HG03354 (cell line): Measurements from ENCODE around the gene CNOT3.
"Not testable (repeated sequence)": the region's sequence is repeated elsewhere in the genome, so short reads cannot be mapped to it uniquely, and the experiment has no call there.

Experiments used
- ATAC-seq: cut with Tn5 transposase; IDR thresholded peaks from one replicate; pipeline ENCODE4 v1.9.1; 2021; ENCODE audit warnings: mild to moderate bottlenecking; ENCODE audit not compliant: unreplicated experiment, poor library complexity, severe bottlenecking

CNOT3 gene

DNA sequence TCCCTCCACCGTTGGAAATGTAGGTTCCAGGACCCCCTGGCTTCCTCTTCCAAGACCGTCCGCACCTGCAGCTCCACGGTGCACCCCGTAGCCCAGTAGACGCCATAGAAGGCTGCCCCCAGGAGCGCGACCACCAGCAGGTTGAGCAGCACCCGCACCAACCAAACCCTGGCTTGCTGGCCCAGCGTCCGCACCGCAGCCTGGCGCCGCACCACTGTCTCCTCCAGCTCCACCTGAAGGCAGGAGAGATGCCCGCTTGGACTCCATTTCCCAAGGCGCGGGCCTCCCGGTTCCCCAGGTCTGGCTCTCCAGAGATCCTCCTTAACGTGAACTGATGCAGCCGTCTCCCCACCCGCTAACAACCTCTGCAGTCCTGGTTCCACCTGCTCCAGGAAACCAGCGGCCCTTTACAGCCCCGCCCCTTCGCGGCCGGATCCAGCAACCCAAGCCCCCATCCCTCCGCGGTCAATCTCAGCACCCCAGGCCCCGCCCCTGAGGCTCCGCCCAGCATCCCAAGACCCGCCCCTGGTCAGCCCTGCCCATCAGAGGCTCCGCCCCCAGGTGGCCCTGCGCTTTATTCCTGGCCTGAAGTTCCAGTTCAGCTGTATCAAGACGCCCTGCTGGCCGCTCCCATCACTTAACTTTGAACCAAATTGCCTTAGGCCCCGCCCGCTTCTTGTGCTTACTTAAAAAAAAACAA, 27.0 kb downstream of the CNOT3 start:
- no peak for ATAC-seq

DNA sequence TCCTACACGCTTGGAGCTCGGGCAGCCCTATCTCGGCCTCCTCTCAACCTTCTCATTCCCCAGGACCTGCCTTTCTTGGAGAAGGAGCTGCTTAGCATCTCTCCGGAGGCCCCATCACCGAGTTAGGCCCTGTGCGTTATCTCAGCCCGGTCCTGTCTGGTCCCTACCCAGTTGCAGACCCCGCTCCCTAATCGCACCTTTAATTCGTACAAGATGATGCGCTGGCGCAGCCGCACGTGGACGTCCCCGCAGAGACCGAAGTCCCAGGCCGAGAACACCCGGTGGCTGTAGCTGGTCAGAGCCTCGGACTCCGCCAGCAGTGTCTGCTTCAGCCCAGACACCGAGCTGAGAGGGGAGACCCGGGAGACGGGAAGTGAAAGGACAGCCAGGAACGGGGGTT, 27.7 kb downstream of the CNOT3 start:
- no peak for ATAC-seq

DNA sequence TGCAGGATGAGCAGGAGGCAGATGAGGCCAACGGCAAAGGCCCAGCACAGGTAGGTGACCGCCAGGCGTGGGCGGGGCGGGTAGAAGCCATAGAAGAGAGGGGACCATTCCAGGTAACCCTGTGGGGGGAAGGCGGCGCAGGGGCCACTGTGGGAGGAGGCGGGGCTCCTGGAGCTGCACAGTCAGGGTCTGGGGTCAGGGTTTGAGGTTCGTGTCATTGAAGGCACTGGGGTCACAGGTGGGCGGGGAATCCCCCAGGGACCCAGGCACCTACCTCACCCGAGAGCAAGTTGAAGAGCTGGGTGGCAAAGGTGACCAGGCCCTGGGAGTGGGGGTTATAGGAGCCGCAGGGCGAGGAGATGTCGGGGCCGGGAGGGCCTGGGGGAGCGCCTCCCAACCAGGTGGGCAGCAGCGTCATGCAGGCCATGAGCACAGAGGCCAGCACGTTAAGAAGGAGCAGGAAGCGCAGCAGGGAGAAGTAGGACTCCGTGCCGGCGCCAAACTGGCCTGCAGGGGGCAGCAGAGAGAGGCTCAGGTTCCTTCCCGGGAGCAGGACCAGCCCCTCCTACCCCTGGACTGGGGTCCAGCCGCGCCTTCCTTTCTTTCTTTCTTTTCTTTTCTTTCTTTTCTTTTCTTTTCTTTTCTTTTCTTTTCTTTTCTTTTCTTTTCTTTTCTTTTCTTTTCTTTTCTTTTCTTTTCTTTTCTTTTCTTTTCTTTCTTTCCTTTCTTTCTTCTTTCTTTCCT, 30.8 kb downstream of the CNOT3 start:
- peak; percentile 59 for ATAC-seq

DNA sequence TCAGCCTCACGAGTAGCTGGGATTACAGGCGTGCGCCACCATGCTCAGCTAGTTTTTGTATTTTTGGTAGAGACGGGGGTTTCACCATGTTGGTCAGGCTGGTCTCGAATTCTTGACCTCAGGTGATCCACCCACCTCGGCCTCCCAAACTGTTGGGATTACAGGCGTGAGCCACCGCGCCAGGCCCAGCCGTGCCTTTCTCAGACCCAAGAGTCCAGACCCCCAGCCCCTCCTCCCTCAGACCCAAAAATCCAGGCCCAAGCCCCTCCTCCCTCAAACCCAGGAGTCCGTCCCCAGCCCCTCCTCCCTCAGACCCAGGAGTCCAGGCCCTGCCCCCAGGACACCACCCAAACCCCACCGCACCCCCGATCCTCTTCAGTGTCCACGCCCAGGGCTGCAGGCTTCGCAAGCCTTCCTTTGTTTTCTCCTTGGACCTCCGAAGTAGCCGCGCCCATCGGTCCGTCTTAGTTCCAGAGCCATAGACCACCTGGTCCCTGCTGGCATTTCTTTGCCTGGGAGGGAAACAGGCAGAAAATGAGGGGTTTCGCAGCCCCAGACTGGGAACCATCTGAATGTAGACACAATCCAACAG, 31.7 kb downstream of the CNOT3 start:
- no peak for ATAC-seq

DNA sequence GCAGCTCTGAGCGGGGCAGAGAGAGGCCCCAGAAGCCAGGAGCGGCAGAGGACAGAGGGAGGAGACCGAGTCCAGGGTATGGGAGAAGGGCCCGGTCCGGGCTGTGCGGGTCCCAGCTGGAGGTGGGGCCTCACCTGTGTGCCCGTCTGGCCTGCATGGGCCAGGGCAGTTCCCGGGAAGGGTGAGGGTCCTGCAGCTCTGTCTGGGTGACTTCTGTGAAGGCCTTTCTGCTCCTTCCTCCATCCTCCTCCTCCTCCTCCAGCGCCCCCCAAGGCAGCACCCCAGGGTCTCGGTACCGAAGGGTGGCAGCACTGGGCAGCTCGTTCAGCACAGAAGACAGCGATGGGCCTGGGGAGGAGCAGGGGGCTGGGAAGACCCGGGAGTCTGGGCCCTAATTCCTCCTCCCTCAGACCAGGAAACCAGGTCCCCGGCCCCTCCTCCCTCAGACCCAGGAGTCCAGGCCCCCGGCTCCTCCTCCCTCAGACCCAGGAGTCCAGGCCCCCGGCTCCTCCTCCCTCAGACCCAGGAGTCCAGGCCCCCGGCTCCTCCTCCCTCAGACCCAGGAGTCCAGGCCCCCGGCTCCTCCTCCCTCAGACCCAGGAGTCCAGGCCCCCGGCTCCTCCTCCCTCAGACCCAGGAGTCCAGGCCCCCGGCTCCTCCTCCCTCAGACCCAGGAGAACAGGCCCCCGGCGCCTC, 34.3 kb downstream of the CNOT3 start:
- not testable (repeated sequence) for ATAC-seq

DNA sequence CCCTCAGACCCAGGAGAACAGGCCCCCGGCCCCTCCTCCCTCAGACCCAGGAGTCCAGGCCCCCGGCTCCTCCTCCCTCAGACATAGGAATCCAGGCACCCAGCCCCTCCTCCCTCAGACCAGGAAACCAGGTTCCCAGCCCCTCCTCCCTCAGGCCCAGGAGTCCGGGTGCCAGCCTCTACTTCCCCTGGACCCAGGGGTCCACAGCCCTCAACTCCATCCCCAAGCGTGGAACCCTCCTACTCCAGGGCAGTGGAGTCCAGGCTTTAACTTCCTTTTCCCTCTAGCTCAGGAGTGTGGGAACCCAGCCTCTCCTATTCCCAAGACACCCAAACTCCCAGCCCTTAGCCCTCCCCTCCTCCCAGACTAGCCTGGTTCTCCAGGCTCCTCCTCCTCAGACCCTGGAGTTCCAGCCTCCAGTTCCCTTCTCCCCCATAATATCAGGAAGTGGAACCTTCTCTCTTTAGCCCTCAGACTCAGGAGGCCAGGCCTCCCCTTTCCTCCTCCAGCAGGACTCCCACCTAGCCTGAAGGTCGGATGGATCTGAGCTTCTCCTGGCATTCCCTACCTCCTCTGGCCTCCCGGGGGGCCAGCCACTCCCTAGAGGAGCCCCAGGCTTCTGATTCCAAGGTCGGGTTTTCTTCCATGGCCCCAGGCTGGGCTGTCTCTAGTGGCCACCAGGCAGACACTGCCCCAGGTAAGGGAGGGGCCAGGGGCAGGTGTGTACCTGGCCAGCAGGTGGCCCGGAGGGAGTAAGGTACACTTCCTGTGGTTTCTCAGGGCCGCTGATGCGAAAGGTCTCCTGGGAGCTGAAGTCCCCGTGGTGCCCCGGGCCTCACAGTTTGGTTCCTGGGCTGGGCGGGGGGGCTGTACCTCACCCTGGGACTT, 35.2 kb downstream of the CNOT3 start, which contains the start of gene TMC4:
TSS of gene TMC4 (minus strand) at position 690 of the 888 bp plus-strand sequence. CDS start at position 647, 43 bp downstream.
- no peak for ATAC-seq

DNA sequence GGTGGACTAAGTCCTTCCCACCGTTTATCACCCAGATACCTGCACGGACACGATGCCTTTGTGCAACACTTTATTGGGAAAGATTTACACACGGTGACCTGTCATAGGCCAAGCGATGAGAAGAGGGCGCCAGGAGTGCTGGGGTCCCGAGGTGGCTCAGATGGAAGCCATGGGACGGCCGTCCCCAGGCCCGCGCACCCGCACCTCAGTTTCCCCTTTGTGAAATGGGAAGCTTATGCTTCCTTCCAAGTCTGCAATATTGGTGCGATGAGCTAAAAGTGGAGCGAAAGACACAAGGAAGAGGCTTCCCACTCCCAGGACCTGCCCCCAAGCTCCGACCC, 35.8 kb downstream of the CNOT3 start:
- no peak for ATAC-seq

DNA sequence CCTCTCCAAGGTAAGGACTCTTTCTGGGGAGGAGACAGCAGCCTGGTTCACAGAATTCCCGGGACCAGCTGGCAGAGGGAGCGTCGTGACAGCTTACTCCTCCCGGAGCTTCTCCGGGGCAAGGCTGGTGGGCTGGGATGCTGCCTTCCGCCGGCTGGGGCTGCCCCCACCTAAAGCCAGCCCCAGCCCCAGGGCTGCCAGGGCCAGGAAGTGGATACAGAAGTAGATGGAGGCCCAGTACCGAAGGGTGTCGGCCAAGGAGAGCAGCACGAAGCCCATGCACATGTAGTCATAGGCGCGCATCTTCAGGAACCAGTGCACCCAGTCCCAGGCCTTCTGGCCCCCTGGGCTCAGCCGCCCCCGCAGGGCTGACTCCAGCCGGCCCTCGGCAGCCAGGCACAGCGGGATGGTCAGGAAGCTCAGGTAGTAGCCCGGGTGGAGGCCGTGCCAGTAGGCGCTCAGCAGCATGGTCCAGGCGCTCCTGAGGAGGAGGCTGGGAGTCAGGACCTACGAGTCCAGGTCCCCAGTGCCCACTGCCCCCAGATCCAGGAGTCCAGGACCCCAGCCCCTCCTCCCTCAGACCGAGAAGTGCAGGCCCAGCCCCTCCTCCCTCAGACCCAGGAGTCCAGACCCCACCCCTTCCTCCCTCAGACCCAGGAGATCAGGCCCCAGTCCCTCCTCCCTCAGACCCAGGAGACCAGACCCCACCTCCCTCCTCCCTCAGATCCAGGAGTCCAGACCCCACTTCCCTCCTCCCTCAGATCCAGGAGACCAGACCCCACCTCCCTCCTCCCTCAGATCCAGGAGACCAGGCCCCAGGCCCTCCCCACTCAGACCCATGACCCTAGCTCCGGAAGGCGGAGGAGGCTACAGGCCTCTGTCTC, 36.6 kb downstream of the CNOT3 start:
- no peak for ATAC-seq

DNA sequence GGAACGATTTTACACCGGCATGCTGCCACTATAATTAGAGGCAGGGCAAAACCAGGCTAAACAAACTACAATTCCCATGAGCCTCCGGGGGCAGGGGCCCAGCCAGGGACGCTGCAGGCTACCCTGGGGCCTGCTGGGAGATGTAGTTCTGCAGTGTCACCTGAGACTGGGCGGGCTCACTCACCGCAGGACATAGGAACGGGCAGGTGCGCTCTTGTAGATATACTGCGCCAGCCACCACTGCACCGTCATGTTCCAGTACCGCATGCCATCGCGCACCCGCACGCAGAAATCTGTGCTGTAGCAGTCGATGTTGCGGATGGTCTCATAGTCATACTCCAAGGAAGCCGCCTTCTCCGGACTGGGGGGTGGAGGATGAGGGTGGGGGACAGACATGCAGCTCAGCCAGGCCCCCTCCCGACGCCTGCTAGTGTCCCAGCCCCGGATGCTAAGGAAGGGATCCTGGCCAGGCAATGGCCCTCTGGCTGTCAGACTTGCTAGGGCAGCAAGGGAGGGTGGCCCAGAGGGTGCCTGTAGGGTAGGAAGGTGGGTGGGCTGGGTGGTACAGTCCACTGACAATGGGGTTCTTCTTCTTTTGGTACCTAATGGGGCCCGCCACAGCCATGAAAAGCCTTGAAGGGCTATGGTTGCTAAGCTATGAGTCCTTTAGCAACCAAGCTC, 41.2 kb downstream of the CNOT3 start:
- ATAC-seq, result no peak

DNA sequence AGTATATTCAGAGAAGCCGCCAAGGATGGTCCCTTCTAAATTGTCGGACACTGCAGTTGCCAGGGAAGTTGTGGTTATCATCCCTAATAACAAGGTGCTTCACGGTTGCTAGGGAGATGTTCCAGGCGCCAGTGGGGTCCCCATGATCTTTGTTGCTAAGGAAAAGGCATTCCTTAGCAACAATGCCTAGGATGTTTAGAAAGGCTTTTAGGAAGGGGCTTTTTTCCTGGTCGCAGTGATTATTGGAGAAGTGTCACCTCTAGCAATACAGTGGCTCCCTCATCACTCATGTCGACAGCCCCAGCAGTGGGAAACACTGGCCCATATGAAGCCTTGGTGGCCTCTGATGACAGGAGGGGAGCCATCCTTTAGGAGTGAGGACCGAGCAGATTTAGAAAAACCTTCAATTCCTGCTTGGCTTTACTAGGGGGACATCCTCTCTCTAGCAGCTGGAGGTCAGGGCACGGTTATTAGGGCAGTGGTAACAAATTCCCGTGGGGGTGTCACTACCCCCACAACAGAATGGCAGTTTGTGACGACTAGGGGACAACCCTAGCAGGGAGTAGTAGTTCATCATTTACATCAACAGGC, 41.8 kb downstream of the CNOT3 start:
- no peak for ATAC-seq

DNA sequence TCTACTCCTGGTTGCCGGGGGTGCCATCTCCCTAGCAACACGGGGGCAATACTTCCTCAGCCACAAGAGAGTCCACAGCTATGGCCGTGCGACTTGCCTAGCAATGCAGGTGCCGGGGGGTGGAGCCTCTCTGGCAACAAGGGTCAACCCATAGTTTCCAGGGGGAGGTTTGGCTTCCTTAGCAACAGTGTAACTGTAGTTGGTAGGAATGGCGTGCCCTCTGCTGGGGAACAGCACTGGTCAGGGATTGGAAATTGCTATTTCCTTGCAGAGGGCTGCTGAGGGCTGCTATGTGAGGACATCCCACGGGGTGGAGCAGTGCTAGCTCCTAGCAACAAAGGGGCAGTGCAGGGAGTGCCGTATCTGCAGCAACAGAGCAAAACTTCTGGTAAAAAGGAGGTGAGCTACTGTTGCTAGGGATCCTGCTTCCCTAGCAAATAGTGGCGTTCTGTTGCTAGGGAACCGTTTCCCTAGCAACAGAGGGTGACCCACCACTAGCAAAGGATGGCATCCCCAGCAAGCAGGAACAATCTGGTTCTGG, 42.4 kb downstream of the CNOT3 start:
- no peak for ATAC-seq

DNA sequence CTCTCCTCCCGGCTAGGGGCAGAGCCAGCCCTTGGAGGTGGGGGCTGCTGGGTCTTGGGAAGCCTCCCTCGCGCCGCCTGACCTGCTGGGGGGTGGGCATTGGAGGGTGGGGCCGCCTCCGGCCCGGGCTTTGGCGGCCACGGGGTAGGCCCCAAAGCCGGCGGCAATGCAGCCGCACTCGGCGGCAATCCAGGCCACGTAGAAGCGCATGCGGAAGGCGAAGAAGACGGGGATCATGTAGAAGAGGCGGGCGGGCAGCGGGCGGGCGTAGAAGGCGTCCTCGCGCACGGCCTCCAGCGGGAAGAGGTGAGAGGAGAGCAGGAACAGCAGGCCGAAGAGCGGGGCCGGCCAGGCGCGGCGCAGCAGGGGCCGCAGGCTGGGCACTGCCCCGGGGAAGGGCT, 43.1 kb downstream of the CNOT3 start:
- no peak for ATAC-seq

DNA sequence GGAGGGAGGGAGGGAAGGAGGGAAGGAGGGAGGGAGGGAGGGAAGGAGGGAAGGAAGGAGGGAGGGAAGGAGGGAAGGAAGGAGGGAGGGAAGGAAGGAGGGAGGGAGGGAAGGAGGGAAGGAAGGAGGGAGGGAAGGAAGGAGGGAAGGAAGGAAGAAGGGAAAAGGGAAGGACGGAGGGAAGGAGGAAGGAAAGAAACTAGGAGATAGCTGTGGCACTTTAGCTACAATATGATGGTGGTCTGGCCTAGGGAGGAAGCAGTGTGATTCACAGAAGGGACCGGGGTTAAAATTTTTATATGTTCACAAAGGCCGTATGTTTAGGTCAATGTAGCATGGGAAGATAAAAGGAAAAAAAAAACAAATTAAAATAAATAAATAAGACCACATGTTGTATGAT, 44.3 kb downstream of the CNOT3 start:
- ATAC-seq, result not testable (repeated sequence)

DNA sequence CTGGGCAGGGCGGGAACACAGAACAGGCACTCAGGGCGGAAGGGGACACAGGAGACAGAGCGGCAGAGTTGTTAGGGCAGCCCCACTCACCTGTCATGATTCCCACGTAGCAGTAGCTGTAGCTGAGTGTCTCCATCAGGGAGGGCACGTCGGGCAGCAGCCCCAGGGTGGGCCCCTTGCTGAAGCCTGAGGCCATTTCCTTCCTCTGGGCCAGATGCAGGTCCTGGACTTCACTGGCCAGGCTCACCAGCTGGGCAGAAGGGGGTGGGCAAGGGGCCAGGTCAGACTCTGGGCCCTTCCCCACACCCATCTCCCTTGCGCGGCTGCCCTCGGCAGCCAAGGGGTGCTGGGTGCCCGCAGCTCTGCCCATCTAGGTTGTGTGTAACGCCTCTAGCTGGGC, 45.9 kb downstream of the CNOT3 start:
- ATAC-seq, result no peak

DNA sequence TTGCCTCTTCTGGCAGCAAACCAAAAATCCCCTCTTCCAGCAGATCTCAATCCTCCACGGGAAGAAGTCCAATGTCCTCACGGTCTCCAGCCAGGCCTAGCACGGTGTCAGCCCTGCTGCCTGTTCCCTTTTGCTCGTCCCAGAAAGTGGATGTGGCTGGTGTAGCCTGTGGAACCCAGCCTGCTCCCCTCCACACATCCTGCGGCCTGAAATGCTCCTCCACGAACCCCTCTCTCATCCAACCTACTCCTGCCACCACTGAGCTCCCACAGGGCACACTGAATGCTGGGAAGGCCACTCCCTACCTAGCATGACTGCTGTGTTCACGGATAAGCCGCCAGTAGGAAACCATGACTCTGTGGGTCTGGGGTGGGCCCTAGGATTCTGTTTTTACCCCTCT, 48.8 kb downstream of the CNOT3 start:
- no peak for ATAC-seq

DNA sequence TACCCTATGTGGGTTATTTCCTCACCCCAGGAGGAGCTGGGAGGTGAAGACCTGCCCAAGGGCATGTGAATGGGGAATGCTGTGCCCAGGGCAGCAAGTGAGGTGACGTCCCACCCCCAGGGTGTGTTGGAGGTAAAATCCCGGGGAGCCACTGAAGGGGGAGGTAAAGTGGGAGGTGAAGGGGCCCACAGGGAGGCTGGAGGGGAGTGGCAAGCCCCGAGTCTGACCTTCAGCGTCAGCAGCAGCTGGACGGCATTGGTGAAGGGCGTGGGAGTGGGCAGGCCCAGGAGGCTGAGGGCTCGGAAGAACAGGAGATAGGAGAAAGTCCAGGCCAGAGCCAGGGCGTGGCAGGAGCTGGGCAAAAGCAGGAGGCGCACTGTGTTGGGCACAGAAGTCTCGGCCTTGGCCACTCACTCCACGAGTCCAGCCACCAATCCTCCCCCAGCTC, 49.4 kb downstream of the CNOT3 start:
- ATAC-seq, result no peak

DNA sequence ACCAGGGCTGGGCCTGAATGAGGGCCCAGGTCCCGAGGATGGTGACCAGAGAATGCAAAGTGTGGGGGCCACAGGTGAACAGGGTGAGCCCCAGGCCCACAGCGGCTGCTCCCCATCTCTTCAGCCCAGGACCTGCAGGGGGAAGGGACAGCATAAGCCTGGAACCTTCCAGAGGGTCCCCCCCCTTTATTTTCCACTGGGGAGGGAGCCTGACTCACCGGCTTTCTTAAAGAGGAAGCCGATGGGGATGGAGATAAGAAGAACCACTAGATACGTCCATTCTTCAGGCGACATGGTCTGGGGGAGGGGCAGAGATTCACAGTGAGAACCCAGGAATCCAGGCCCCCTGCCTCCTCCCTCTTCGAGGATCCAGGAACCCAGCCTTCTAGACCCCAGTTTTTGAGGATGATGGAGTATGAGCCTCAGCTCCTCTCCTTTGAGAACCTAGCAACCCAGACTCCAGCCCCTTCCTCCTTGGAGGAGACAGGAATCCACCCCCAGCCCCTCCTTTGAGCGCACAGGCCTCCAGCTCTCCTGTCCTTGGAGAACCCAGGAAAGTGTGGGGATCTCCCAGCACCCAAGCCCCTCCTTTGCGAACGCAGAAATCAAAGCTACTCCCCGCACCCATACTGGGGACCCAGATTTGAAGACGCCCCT, 50.8 kb downstream of the CNOT3 start:
- no peak for ATAC-seq
